Brain microvascular endothelial cell (primary cell): ENCODE data around the gene LANCL1.

ENCODE experiments used
- DNase-seq: peaks from one replicate; pipeline ENCODE4 v3.0.0-alpha.2; 2020
- H3K27ac ChIP-seq: fragments of 250-450 bp; sonication (Bioruptor Pico); 2 replicates; pipeline ENCODE4 v1.5.1; 2020; ENCODE audit warnings: mild to moderate bottlenecking, moderate library complexity
- H3K27me3 ChIP-seq: fragments of 250-450 bp; sonication (Bioruptor Pico); replicated peaks from 2 replicates; pipeline ENCODE4 v1.5.1; 2020; ENCODE audit warnings: mild to moderate bottlenecking
- H3K36me3 ChIP-seq: fragments of 250-450 bp; sonication (Bioruptor Pico); replicated peaks from 2 replicates; pipeline ENCODE4 v1.5.1; 2020; ENCODE audit warnings: mild to moderate bottlenecking
- H3K4me3 ChIP-seq: 2 replicates; pipeline ENCODE4 v1.5.1; 2011; ENCODE audit warnings: low read depth, mild to moderate bottlenecking, control low read depth, low read length, moderate library complexity
- CTCF ChIP-seq: IDR thresholded peaks from 2 replicates; pipeline ENCODE4 v1.5.1; 2011; ENCODE audit warnings: low read depth, mild to moderate bottlenecking, moderate library complexity, low read length, control low read depth, inconsistent platforms; ENCODE audit errors: missing control alignments
- in situ Hi-C: cut with HindIII; loops from 2 replicates; pipeline ENCODE4 v1.10.0; 2017; ENCODE audit warnings: low sequenced_read_pairs, low pct_ligation_motif_present

Gene LANCL1

GRCh38 chr2:210517264-210517663 lies 40.7 kb upstream of the LANCL1 start:
- in situ Hi-C loops: no loop called here
- H3K27ac ChIP-seq: no peak overlapping the region
- no peaks in the 10 kb centered on the region for H3K27me3 ChIP-seq
- no peak for DNase-seq
- no peak overlapping the region for H3K4me3 ChIP-seq
- no peaks in the 10 kb centered on the region for H3K36me3 ChIP-seq
- no peak for TF ChIP-seq CTCF

GRCh38 chr2:210515911-210516310 lies 39.4 kb upstream of the LANCL1 start:
- Histone ChIP-seq H3K36me3 (no peaks in the 10 kb centered on the region), H3K4me3 (no peak overlapping the region), H3K27ac (no peak overlapping the region), H3K27me3 (no peaks in the 10 kb centered on the region)
- no peak for DNase-seq
- TF ChIP-seq CTCF: no peak
- in situ Hi-C loops: no loop called here

- Histone ChIP-seq H3K27ac (no peak overlapping the region), H3K4me3 (no peak overlapping the region), H3K36me3 (no peaks in the 10 kb centered on the region), H3K27me3 (no peaks in the 10 kb centered on the region)
- in situ Hi-C loops: no loop called here
- TF ChIP-seq CTCF: no peak
- no peak for DNase-seq
Observed at GRCh38 chr2:210503725-210504191, 27.2 kb upstream of the LANCL1 start.

GRCh38 chr2:210503001-210503623 lies 26.6 kb upstream of the LANCL1 start:
- TF ChIP-seq CTCF: peak; percentile 95
- H3K4me3 ChIP-seq: no peak overlapping the region
- DNase-seq: peak; percentile 45
- no peaks in the 10 kb centered on the region for H3K36me3 ChIP-seq
- in situ Hi-C loops: no loop called here
- H3K27ac ChIP-seq: no peak overlapping the region
- H3K27me3 ChIP-seq: no peaks in the 10 kb centered on the region

GRCh38 chr2:210496512-210496911 lies 20.0 kb upstream of the LANCL1 start:
- Histone ChIP-seq H3K36me3 (no peaks in the 10 kb centered on the region), H3K27me3 (no peaks in the 10 kb centered on the region), H3K4me3 (no peak overlapping the region), H3K27ac (no peak overlapping the region)
- no peak for TF ChIP-seq CTCF
- in situ Hi-C loops: no loop called here
- DNase-seq: no peak

GRCh38 chr2:210493528-210493927 lies 17.0 kb upstream of the LANCL1 start:
- Histone ChIP-seq H3K4me3 (no peak overlapping the region), H3K36me3 (no peaks in the 10 kb centered on the region), H3K27ac (no peak overlapping the region), H3K27me3 (no peaks in the 10 kb centered on the region)
- DNase-seq: no peak
- TF ChIP-seq CTCF: no peak
- in situ Hi-C loops: no loop called here
